Mesangial cell (primary cell): ENCODE results near the gene DUOX1. TPM values are rescaled to one million over a fixed set of nuclear protein-coding genes. Genes with fewer than 3 reads are reported as not detected.

Source experiments
- total RNA-seq: library from RNA; depleted of rRNA; stranded (reverse); fragments of >200 nt; gene quantifications from 2 replicates; pipeline ENCODE4 v1.2.3, GENCODE V29; 2015

Gene DUOX1
- total RNA-seq: 0.51 TPM in 1 of 2 replicates, not detected in the other

DNA sequence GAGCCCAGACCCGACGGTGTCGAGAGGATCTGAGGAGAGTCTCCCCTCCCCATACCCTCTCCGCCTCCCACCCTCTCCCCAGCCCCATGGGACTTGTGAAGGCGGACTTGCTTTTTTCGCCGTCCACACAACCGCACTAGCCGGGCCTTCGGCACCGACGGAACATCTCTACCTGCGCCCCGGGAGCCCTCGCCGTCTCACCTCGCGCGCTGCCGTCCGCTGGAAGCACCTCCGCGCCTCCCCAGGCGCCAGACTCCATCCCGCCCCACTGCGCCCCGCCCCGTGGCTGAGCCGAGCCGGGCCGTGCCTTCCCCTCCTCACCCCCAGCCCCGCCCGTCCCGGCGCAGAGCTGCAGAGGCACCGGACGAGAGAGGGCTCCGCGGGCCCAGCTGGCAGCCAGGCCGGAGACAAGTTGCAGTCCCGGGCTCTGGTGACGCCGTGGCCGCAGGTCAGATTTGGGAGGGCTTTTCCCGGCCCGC lies at the start of gene DUOX1, which contains the start of gene DUOXA1:
TSS of gene DUOX1 (plus strand) at position 344 of the 479 bp plus-strand sequence. CDS start 1,973 bp downstream, outside the sequence.
TSS of gene DUOXA1 (minus strand) at position 229 of the 479 bp plus-strand sequence. CDS start 6,865 bp downstream, outside the sequence.

DNA sequence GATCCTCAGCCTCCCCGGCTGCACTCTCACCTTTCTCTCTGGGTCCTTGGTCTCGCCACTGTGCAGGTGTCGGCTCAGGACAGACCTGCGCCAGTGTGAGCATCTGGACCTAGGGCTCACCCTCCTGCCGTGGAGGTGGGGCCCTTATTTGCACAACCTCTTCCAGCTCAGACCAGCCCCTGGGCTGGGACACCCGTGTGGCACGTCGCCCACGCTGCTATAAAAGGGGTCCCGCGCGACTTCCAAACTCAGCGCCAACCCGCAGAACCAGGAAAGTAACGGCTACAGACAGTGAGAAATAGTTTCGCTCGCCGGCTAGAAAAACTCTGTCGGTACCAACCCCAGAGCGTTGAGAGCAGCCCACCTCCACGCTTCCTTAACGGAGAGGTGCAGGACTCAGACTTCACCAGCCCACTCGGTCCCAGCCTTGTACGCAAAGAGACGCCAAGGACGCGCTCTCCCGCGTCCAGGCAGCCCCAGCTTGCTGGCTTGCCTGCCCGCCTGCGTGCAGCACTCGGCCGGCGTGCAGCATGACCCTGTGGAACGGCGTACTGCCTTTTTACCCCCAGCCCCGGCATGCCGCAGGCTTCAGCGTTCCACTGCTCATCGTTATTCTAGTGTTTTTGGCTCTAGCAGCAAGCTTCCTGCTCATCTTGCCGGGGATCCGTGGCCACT lies 15.6 kb upstream of the DUOX1 start, which contains the start of the genes DUOX2 and DUOXA2:
TSS of gene DUOX2 (minus strand) at position 97 of the 675 bp plus-strand sequence. CDS start 761 bp downstream, outside the sequence.
TSS of gene DUOXA2 (plus strand) at position 251 of the 675 bp plus-strand sequence. CDS start at position 531, 280 bp downstream.

DNA sequence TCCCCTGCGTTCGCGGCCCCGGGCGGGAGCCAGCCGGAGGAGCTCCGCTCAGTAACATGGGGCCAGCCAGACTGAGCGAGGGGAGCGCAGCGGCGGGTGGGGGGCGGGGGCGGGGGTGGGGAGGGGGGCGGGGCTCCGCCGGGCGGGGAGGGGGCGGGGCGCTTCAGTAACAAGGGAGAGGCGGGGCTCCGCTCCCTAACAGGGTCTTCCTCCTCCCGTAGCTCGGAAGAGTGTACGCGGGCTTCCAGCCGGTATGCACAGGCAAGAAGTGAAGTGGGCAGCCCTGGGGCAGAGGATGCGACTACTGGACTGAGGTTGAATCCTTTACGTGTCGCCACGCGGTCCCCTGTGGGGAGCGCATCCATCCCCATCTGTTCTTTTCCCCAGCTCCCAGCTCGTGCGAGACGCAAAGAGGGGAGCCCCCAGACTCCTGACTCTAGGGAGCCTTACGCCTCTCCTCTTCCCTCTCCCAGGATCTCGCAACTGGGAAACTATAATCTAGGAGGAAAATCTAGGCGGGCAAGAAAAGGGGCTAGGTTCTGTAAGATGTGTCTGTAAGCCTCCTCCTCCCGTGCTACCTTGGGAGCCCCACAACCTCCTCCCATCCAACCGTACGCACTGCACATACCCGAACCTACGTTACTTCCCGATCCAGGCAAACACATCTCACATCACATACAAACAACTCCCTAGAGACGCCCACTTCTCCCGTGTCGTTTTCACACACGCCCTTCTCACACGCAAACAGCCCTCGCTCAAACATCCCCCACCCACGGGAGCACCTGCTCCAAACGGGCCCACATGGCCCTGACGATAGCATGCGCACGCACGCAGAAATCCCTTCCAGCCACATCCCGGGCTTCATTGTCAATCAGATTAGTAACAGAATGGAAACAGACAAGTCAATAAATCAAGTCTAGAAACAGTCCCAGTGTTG lies 58.4 kb downstream of the DUOX1 start, which contains the start of gene SHF:
TSS of gene SHF (minus strand) at position 73 of the 937 bp plus-strand sequence. CDS start at position 58, 15 bp downstream.

Other genes with a start within 250 kb of the DUOX1 start
- not detected in 2 replicates for gene TERB2, start 173.3 kb upstream of the DUOX1 start, total RNA-seq
- 19.3 and 28.4 TPM in 2 replicates for gene SORD, start 106.8 kb upstream of the DUOX1 start, total RNA-seq
- gene DUOX2, start 15.8 kb upstream of the DUOX1 start, total RNA-seq: not detected in 2 replicates
- not detected in 2 replicates for gene DUOXA2, start 15.7 kb upstream of the DUOX1 start, total RNA-seq
- not detected in 2 replicates for gene DUOXA1, start 115 bp upstream of the DUOX1 start, total RNA-seq
- gene SHF, start 58.0 kb downstream of the DUOX1 start, total RNA-seq: 3.3 and 7.1 TPM in 2 replicates
- not detected in 2 replicates for gene SLC28A2, start 122.2 kb downstream of the DUOX1 start, total RNA-seq
- gene GATM, start 248.6 kb downstream of the DUOX1 start, total RNA-seq: 2.1 and 3.2 TPM in 2 replicates